NCI-H1105 (cell line): Measurements from ENCODE around the gene CFH.
"Not testable (repeated sequence)": the region's sequence is repeated elsewhere in the genome, so short reads cannot be mapped to it uniquely, and the experiment has no call there.

Experiments
- DNase-seq: peaks from one replicate; lab custom pipeline; 2025; lab: John Stamatoyannopoulos, UW

The CFH gene

GRCh38 chr1:196667131-196667530 is 15.3 kb downstream of the CFH start:
- DNase-seq, result no peak

- DNase-seq, result no peak
Observed at GRCh38 chr1:196669051-196669450, 17.2 kb downstream of the CFH start.

- no peak for DNase-seq
Observed at GRCh38 chr1:196669693-196670092, 17.9 kb downstream of the CFH start.

- no peak for DNase-seq
Observed at GRCh38 chr1:196674908-196675307, 23.1 kb downstream of the CFH start.

- no peak for DNase-seq
Observed at GRCh38 chr1:196677781-196678509, 26.1 kb downstream of the CFH start.

GRCh38 chr1:196678510-196678884 is 26.7 kb downstream of the CFH start:
- DNase-seq, result no peak

- DNase-seq, result no peak
Observed at GRCh38 chr1:196680107-196680506, 28.3 kb downstream of the CFH start.

- no peak for DNase-seq
Observed at GRCh38 chr1:196684476-196684875, 32.6 kb downstream of the CFH start.

GRCh38 chr1:196685506-196685905 is 33.7 kb downstream of the CFH start:
- DNase-seq, result no peak

GRCh38 chr1:196689001-196689400 is 37.2 kb downstream of the CFH start:
- no peak for DNase-seq

- no peak for DNase-seq
Observed at GRCh38 chr1:196690582-196690981, 38.7 kb downstream of the CFH start.

GRCh38 chr1:196698993-196699392 is 47.1 kb downstream of the CFH start:
- no peak for DNase-seq

- no peak for DNase-seq
Observed at GRCh38 chr1:196701144-196701543, 49.3 kb downstream of the CFH start.

- not testable (repeated sequence) for DNase-seq
Observed at GRCh38 chr1:196709892-196710291, 58.0 kb downstream of the CFH start.

- DNase-seq, result no peak
Observed at GRCh38 chr1:196717868-196718267, 66.0 kb downstream of the CFH start.

GRCh38 chr1:196723325-196724185 is 71.7 kb downstream of the CFH start:
- DNase-seq, result peak; percentile 49

GRCh38 chr1:196732526-196732925 is 80.7 kb downstream of the CFH start:
- DNase-seq, result no peak

- no peak for DNase-seq
Observed at GRCh38 chr1:196733091-196733970, 81.5 kb downstream of the CFH start.

GRCh38 chr1:196734006-196734405 is 82.2 kb downstream of the CFH start:
- DNase-seq, result no peak

GRCh38 chr1:196734460-196734859 is 82.6 kb downstream of the CFH start:
- no peak for DNase-seq

- DNase-seq, result no peak
Observed at GRCh38 chr1:196738730-196739129, 86.9 kb downstream of the CFH start.

GRCh38 chr1:196743244-196743643 is 91.4 kb downstream of the CFH start:
- DNase-seq, result peak; percentile 36
